Measurements from ENCODE around the gene ASNSD1. TPM values are rescaled to one million over a fixed set of nuclear protein-coding genes. Genes with fewer than 3 reads are reported as not detected.

The ASNSD1 gene
- total and polyA plus RNA-seq, 2 of the 8 experiments (the other 6 are each of a cell fraction or from before 2014, with no cell fraction given) = 14.1 to 44.8 TPM

DNA sequence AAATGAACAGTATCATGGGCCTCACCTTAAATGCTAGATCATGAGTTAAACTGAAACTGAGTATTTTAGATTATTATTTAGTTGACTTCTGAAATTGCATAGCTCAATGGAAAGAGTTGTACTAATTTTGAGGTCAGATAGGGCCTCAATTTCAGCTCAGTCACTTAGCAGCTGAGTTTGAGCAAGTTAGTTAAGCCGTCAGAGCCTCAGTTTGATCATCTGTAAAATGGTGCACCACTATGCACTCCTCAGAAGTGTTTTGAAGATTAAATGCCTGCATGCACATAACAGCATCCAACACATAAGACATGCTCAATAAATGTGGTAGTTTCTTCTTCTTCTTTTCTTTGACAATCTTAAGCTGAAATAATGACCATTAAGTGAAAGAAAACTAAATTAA lies 38.2 kb upstream of the ASNSD1 start:
- no peak overlapping the region for H3K9ac ChIP-seq (replicated peaks in 1 of 4; ENCODE audit: extremely low read depth in 1 of 4, low read depth in 3 of 4, low read length in 3 of 4)
- no peaks in the 10 kb centered on the region for H3K23me2 ChIP-seq (ENCODE audit: low read depth, low read length)
- no peak overlapping the region for H3K4ac ChIP-seq (replicated peaks; ENCODE audit: insufficient read length, low read depth, low read length)
- H3K4me3 ChIP-seq (ENCODE audit: extremely low read depth in 1 of 4, insufficient read depth in 2 of 4, low read depth in 3 of 4, low read length in 4 of 4) = no peak overlapping the region
- no peak overlapping the region for H4K8ac ChIP-seq (ENCODE audit: extremely low read depth, insufficient read depth, low read length)
- POLR2A ChIA-PET (ENCODE audit: partially characterized antibody) = no interaction called here
- no peak overlapping the region for H3K56ac ChIP-seq (replicated peaks; ENCODE audit: insufficient read length, low read depth, low read length)
- no peaks in the 10 kb centered on the region for H4K20me1 ChIP-seq (replicated peaks in 1 of 2; ENCODE audit: control insufficient read depth in 1 of 2, insufficient read depth in 2 of 2, low read length in 2 of 2)
- H2BK20ac ChIP-seq (ENCODE audit: low read length) = no peak overlapping the region
- H3K9me3 ChIP-seq (ENCODE audit: insufficient read depth in 2 of 2, low read depth in 1 of 2, low read length in 1 of 2) = no peaks in the 10 kb centered on the region
- no peak overlapping the region for H3K18ac ChIP-seq (ENCODE audit: extremely low read depth, low read length)
- no peak overlapping the region for H2BK5ac ChIP-seq (ENCODE audit: low read depth, low read length)
- H3K79me1 ChIP-seq (ENCODE audit: low read depth, low read length) = no peaks in the 10 kb centered on the region
- DNase-seq (ENCODE audit: low read depth in 1 of 2, low spot score in 2 of 2) = no peak
- H3K4me1 ChIP-seq (replicated peaks in 1 of 4; ENCODE audit: control insufficient read depth in 3 of 4, insufficient read depth in 4 of 4, low read length in 3 of 4) = 0 out of 7 replicates have a peak, but pooled peaks cover 0 to 3% (median 0%) of the 10 kb centered on the region in 4 experiments
- no peak overlapping the region for H2AFZ ChIP-seq (ENCODE audit: low read length)
- H3K36me3 ChIP-seq (ENCODE audit: control insufficient read depth in 2 of 4, insufficient read depth in 4 of 4, low read length in 3 of 4) = no peaks in the 10 kb centered on the region
- H3K27ac ChIP-seq (ENCODE audit: low read depth, low read length) = no peak overlapping the region
- H2BK12ac ChIP-seq (ENCODE audit: low read depth, low read length) = no peak overlapping the region
- 94% methylated on average over 1 of the region's 1 CpG; no CpG with 5 or more reads in 1 of the 2 experiments for WGBS, 2 experiments (ENCODE audit: extremely low coverage in 1 of 2, insufficient coverage in 1 of 2, insufficient read length in 1 of 2, insufficient replicate concordance in 2 of 2, low coverage in 1 of 2, low lambda C conversion rate in 2 of 2, missing lambda C conversion rate in 1 of 2)
- no peak overlapping the region for H2AK5ac ChIP-seq (ENCODE audit: low read depth, low read length)
- no peak for FAIRE-seq
- H3K23ac ChIP-seq (ENCODE audit: insufficient read length) = no peak overlapping the region
- no peak overlapping the region for H4K5ac ChIP-seq (ENCODE audit: insufficient read length, low read depth, low read length)
- no peaks in the 10 kb centered on the region for H3K79me2 ChIP-seq (ENCODE audit: control insufficient read depth in 1 of 2, insufficient read depth in 2 of 2, low read length in 2 of 2)
- H3K4me2 ChIP-seq (ENCODE audit: insufficient read depth in 1 of 2, low read depth in 2 of 2, low read length in 2 of 2) = no peak overlapping the region
- no peaks in the 10 kb centered on the region for H3K27me3 ChIP-seq (replicated peaks in 1 of 4; ENCODE audit: control insufficient read depth in 3 of 4, extremely low read depth in 1 of 4, insufficient read depth in 3 of 4, low read length in 3 of 4)
- H2BK15ac ChIP-seq (ENCODE audit: low read length) = no peak overlapping the region
- CTCF ChIA-PET (ENCODE audit: partially characterized antibody) = interaction anchor here (1.4 to 2.4 kb wide), 2 partner anchors 9 to 11 kb away, joined by 3 to 9 read pairs; no protein-coding TSS in a partner anchor
- no peak overlapping the region for H2BK120ac ChIP-seq (replicated peaks; ENCODE audit: low read depth, low read length)
- no peak overlapping the region for H4K91ac ChIP-seq (replicated peaks; ENCODE audit: insufficient read length, low read length)
- H3K14ac ChIP-seq (ENCODE audit: insufficient read length) = no peak overlapping the region
- TF ChIP-seq RAD21 (IDR thresholded peaks at IDR 0.05 in 1 of 2, conservative IDR thresholded peaks at IDR 0.05 in 1 of 2; ENCODE audit: low read depth in 2 of 2, low read length in 2 of 2) (no peak), SP2 (IDR thresholded peaks at IDR 0.05; ENCODE audit: low read length) (no peak), KDM5A (IDR thresholded peaks at IDR 0.05; ENCODE audit: low read length) (no peak), PHF8 (conservative IDR thresholded peaks at IDR 0.05; ENCODE audit: low read depth, low read length) (no peak), GTF2F1 (IDR thresholded peaks at IDR 0.05; ENCODE audit: borderline replicate concordance, low read depth, low read length) (no peak), TAF1 (IDR thresholded peaks at IDR 0.05; ENCODE audit: low read depth, low read length) (no peak), BACH1 (IDR thresholded peaks at IDR 0.05; ENCODE audit: low read length) (no peak), SIX5 (IDR thresholded peaks at IDR 0.05; ENCODE audit: low read depth, low read length) (no peak), MAFK (IDR thresholded peaks at IDR 0.05; ENCODE audit: low read depth, low read length) (no peak), SIRT6 (IDR thresholded peaks at IDR 0.05; ENCODE audit: low read length) (no peak), CHD2 (IDR thresholded peaks at IDR 0.05; ENCODE audit: low read length) (no peak), TCF12 (IDR thresholded peaks at IDR 0.05; ENCODE audit: low read depth, low read length) (no peak), RNF2 (IDR thresholded peaks at IDR 0.05; ENCODE audit: borderline replicate concordance, low read depth, low read length, missing control alignments, poor library complexity, severe bottlenecking) (no peak)
- TF ChIP-seq, protein P1, sequence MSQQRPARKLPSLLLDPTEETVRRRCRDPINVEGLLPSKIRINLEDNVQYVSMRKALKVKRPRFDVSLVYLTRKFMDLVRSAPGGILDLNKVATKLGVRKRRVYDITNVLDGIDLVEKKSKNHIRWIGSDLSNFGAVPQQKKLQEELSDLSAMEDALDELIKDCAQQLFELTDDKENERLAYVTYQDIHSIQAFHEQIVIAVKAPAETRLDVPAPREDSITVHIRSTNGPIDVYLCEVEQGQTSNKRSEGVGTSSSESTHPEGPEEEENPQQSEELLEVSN (IDR thresholded peaks at IDR 0.05) = no peak
